ENCODE results near the gene GTF2I. TPM values are rescaled to one million over a fixed set of nuclear protein-coding genes. Genes with fewer than 3 reads are reported as not detected.
A peak's percentile ranks its signal among the peaks of the same experiment; 100 is the strongest.

Gene GTF2I
- polyA plus RNA-seq: 195 TPM
- long read RNA-seq, donor 1, full-length matches to known transcripts: 12 of 20 reads
- long read RNA-seq, donor 1, partial matches to known transcripts: 8 of 20 reads
- long read RNA-seq, donor 1, other reads (novel, unspliced or antisense): 0 of 20 reads
- long read RNA-seq, donor 2, full-length matches to known transcripts: 12 of 36 reads
- long read RNA-seq, donor 2, partial matches to known transcripts: 24 of 36 reads
- long read RNA-seq, donor 2, other reads (novel, unspliced or antisense): 0 of 36 reads
- long read RNA-seq, donor 3, full-length matches to known transcripts: 18 of 27 reads
- long read RNA-seq, donor 3, partial matches to known transcripts: 9 of 27 reads
- long read RNA-seq, donor 3, other reads (novel, unspliced or antisense): 0 of 27 reads
- long read RNA-seq, donor 4, partial matches to known transcripts: 8 of 10 reads
- long read RNA-seq, donor 4, other reads (novel, unspliced or antisense): 0 of 10 reads
- long read RNA-seq, donor 5, full-length matches to known transcripts: 13 of 13 reads
- long read RNA-seq, donor 5, partial matches to known transcripts: 0 of 13 reads
- long read RNA-seq, donor 5, other reads (novel, unspliced or antisense): 0 of 13 reads
- long read RNA-seq, donor 6, full-length matches to known transcripts: 10 of 15 reads
- long read RNA-seq, donor 6, partial matches to known transcripts: 5 of 15 reads
- long read RNA-seq, donor 6, other reads (novel, unspliced or antisense): 0 of 15 reads
- long read RNA-seq, donor 7, full-length matches to known transcripts: 6 of 12 reads
- long read RNA-seq, donor 7, partial matches to known transcripts: 6 of 12 reads
- long read RNA-seq, donor 7, other reads (novel, unspliced or antisense): 0 of 12 reads
- long read RNA-seq, donor 8, full-length matches to known transcripts: 22 of 94 reads
- long read RNA-seq, donor 8, partial matches to known transcripts: 72 of 94 reads
- long read RNA-seq, donor 8, other reads (novel, unspliced or antisense): 0 of 94 reads
- long read RNA-seq, donor 9, full-length matches to known transcripts: 15 of 15 reads
- long read RNA-seq, donor 9, partial matches to known transcripts: 0 of 15 reads
- long read RNA-seq, donor 9, other reads (novel, unspliced or antisense): 0 of 15 reads
- long read RNA-seq, donor 10, full-length matches to known transcripts: 20 of 32 reads
- long read RNA-seq, donor 10, partial matches to known transcripts: 12 of 32 reads
- long read RNA-seq, donor 10, other reads (novel, unspliced or antisense): 0 of 32 reads
- long read RNA-seq, donor 11, full-length matches to known transcripts: 16 of 21 reads
- long read RNA-seq, donor 11, partial matches to known transcripts: 5 of 21 reads
- long read RNA-seq, donor 11, other reads (novel, unspliced or antisense): 0 of 21 reads

DNA sequence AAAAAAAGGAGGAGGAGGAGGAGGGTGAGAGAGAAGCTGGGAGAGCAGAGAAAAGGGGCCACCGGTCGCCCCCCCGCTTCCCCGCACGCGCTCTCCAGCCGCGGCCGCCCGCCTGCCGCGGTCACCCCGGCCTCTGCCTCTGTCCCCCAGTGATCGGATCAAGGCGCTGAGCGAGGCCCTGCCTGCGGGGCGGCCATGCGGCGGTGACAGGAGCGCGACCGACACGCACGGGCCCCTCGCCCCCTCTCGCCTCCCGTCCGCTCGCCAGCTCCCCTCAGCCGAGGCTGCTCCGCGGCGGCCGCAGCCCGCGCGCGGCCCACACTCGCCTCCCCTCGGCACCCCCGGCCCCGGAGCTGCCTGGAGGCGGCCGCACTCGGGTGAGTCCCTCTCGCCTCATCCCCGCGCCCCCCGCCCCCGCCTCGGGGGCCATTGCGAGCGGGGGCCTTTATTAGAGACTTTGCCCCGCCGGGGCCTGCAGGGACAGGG lies at the start of gene GTF2I:
GTF2I (plus strand) TSS at position 27 of the 486 bp plus-strand sequence. CDS start 31,411 bp downstream, outside the sequence.
- Histone ChIP-seq H3K4me1 (ENCODE audit: control insufficient read depth, insufficient read depth, low read length) (peaks cover 38% of the 10 kb centered on the region), H3K9me3 (ENCODE audit: control insufficient read depth, low read depth, low read length) (no peaks in the 10 kb centered on the region), H3K27ac (ENCODE audit: low read length) (peak within 1 kb of the TSS; percentile 87), H3K4me3 (ENCODE audit: low read length) (peak within 1 kb of the TSS; percentile 90), H3K36me3 (ENCODE audit: control insufficient read depth, insufficient read depth, low read length) (no peaks in the 10 kb centered on the region), H3K27me3 (ENCODE audit: control insufficient read depth, insufficient read depth, low read length) (no peaks in the 10 kb centered on the region)
- DNase-seq: no peak
- no CpG with 5 or more reads among the region's 56 CpGs for WGBS (ENCODE audit: insufficient coverage, low lambda C conversion rate)

DNA sequence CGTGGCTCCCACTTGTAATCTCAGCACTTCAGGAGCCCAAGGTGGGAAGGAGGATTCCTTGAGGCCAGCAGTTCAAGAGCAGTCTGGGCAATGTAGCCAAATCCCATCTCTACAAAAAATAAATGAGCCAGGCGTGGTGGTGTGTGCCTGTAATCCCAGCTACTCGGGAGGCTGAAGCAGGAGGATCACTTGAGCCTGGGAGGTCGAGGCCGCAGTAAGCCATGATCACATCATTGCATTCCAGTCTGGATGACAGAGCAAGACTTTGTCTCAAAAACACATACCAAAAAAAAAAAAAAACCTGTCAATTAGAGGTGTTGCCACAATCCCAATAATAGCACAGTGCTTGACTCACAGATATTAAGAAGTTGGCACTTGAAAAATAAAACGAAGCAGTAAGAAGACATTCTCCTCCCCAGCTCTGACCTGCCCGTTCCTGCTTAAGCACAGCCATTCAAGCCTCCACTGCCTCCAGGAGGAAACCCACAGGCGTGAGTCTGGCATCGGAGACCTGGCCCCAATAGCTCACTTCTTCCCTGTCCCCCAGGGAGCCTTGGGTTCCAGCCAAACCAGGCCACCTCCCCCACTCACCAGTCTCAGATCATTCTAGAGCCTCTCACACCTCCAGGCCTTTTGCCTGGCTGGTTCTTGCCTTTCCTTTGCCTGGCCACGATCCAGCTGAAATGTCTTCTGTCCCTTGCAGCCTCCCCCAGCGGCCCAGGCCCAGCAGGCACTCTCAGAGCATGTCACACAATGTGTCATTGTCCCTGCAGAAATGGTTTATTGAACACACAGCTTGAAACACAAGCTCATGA lies 45.3 kb upstream of the GTF2I start:
- no peaks in the 10 kb centered on the region for H3K36me3 ChIP-seq (ENCODE audit: control insufficient read depth, insufficient read depth, low read length)
- no peaks in the 10 kb centered on the region for H3K9me3 ChIP-seq (ENCODE audit: control insufficient read depth, low read depth, low read length)
- H3K27ac ChIP-seq (ENCODE audit: low read length): no peak overlapping the region
- peaks cover 5% of the 10 kb centered on the region for H3K4me1 ChIP-seq (ENCODE audit: control insufficient read depth, insufficient read depth, low read length)
- no peak overlapping the region for H3K4me3 ChIP-seq (ENCODE audit: low read length)
- no CpG with 5 or more reads among the region's 11 CpGs for WGBS (ENCODE audit: insufficient coverage, low lambda C conversion rate)
- no peak for DNase-seq
- H3K27me3 ChIP-seq (ENCODE audit: control insufficient read depth, insufficient read depth, low read length): no peaks in the 10 kb centered on the region

DNA sequence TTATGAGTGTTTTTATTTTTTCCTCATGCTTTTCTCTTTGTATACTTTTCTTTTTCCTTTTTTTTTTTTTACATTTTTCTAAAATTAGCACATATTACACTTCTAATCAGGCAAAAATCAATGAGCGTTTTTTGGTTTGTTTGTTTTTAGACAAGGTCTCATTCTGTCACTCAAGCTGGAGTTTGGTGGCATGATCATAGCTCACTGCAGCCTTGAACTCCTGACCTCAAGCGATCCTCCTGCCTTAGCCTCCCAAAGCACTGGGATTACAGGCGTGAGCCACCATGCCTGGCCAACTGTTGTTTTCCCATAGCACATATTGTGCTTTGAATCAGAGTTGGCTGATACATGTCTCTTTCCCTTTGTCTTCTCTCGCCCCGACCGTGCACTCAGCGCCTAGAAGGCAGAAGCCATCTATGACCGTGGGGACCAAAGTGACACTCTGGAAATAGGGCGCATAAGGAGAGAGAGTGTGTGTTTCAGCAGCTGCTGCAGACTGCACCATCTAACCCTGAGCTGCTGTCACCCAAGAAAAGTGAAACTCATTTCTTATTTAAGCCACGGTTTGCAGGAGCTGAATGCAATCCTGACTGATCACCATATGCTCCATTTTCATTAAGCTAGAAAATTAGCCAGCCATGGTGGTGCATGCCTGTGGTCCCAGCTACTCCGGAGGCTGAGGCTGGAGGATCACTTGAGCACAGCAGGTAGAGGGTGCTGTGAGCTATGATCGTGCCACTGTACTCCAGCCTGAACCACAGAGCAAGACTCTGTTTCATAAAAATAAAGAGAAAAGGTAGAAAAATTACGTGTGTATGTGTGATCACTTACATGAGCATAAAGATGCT lies 41.4 kb upstream of the GTF2I start:
- peaks cover 2% of the 10 kb centered on the region for H3K4me1 ChIP-seq (ENCODE audit: control insufficient read depth, insufficient read depth, low read length)
- H3K27me3 ChIP-seq (ENCODE audit: control insufficient read depth, insufficient read depth, low read length): no peaks in the 10 kb centered on the region
- no peak for DNase-seq
- no peaks in the 10 kb centered on the region for H3K9me3 ChIP-seq (ENCODE audit: control insufficient read depth, low read depth, low read length)
- H3K4me3 ChIP-seq (ENCODE audit: low read length): no peak overlapping the region
- H3K36me3 ChIP-seq (ENCODE audit: control insufficient read depth, insufficient read depth, low read length): no peaks in the 10 kb centered on the region
- 100% methylated on average over 2 of the region's 13 CpGs for WGBS (ENCODE audit: insufficient coverage, low lambda C conversion rate)
- H3K27ac ChIP-seq (ENCODE audit: low read length): no peak overlapping the region

DNA sequence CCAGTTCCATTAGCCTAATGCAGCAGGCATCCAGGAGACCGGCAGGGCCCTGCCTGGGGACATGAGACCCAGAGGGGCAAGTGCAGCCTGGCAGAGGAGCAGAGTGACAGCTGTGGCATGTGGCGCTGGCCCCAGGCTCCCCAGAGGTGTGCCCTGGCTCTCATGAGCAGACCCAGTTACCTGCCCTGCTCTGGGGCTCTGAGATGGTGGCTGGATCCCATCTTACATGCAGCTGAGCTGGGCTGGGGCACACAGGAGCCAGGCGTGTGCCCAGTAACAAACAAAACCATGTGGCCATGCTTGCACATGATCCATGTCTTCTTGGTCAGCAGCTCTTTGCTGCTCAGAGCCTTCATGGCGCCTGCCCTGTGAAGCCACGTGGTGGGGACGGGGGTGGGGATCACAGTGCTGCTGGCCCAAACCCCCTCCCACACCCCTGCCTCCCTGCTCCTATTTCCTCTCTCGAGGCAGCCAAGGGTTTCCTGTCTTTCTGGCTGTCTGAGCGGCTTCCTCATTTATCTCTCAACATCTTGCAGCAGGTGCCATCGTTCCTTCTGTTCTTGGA lies 40.3 kb upstream of the GTF2I start:
- Histone ChIP-seq H3K4me1 (ENCODE audit: control insufficient read depth, insufficient read depth, low read length) (peaks cover 2% of the 10 kb centered on the region), H3K27me3 (ENCODE audit: control insufficient read depth, insufficient read depth, low read length) (no peaks in the 10 kb centered on the region), H3K9me3 (ENCODE audit: control insufficient read depth, low read depth, low read length) (no peaks in the 10 kb centered on the region), H3K4me3 (ENCODE audit: low read length) (no peak overlapping the region), H3K36me3 (ENCODE audit: control insufficient read depth, insufficient read depth, low read length) (no peaks in the 10 kb centered on the region), H3K27ac (ENCODE audit: low read length) (no peak overlapping the region)
- DNase-seq: no peak
- WGBS (ENCODE audit: insufficient coverage, low lambda C conversion rate): no CpG with 5 or more reads among the region's 9 CpGs

DNA sequence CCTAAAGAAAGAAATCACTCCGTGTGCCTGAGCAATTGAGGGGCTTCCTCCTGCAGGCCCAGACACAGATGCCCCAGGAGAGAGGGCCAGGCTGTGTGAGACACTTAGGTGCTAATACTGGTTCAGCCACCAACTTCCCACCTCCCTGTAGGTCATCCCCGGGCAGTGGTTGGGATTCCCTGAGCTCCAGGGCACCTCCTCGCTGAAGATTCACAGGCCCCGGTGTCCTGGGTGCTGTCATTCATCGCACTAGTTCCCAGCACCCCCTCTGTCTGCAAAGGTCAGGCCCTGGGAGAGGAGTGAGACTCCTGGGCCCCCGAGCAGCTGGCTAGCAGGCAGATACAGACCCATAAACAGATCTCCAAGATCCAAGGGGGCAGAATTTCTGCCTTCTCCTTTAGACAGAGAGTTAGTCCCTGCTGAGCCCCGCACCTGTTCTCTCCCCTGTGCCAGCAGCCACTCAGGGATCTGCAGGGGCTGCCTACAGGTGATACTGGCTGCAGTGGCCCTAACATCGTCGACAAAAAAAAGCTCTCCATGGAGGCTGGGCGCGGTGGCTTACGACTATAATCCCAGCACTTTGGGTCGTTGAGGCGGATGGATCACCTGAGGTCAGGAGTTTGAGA lies 38.2 kb upstream of the GTF2I start:
- Histone ChIP-seq H3K4me3 (ENCODE audit: low read length) (no peak overlapping the region), H3K27me3 (ENCODE audit: control insufficient read depth, insufficient read depth, low read length) (no peaks in the 10 kb centered on the region), H3K36me3 (ENCODE audit: control insufficient read depth, insufficient read depth, low read length) (no peaks in the 10 kb centered on the region), H3K27ac (ENCODE audit: low read length) (no peak overlapping the region), H3K4me1 (ENCODE audit: control insufficient read depth, insufficient read depth, low read length) (no peaks in the 10 kb centered on the region), H3K9me3 (ENCODE audit: control insufficient read depth, low read depth, low read length) (no peaks in the 10 kb centered on the region)
- no peak for DNase-seq
- no CpG with 5 or more reads among the region's 14 CpGs for WGBS (ENCODE audit: insufficient coverage, low lambda C conversion rate)

DNA sequence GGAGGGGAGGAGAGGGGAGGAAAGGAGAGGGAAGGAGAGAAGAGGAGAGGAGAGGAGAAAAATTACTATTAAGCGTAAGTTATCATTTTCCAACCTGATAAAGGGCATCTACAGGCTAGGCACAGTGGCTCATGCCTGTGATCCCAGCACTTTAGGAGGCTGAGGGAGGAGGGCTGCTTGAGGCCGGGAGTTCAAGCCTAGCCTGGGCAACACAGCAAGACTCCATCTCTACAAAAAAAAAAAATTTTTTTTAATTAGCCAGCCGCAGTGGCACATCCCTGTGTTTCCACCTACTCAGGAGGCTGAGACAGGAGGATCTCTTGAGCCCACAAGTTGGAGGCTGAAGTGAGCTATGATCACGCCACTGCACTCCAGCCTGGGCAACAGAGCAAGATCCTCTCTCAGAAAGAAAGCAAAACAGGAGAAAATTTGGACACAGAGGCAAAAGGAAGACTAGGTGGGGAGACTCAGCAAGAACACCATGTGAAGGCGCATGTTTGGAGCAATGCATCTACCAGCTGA lies 35.2 kb upstream of the GTF2I start:
- Histone ChIP-seq H3K4me3 (ENCODE audit: low read length) (no peak overlapping the region), H3K27ac (ENCODE audit: low read length) (no peak overlapping the region), H3K27me3 (ENCODE audit: control insufficient read depth, insufficient read depth, low read length) (no peaks in the 10 kb centered on the region), H3K4me1 (ENCODE audit: control insufficient read depth, insufficient read depth, low read length) (no peaks in the 10 kb centered on the region), H3K9me3 (ENCODE audit: control insufficient read depth, low read depth, low read length) (no peaks in the 10 kb centered on the region), H3K36me3 (ENCODE audit: control insufficient read depth, insufficient read depth, low read length) (no peaks in the 10 kb centered on the region)
- WGBS (ENCODE audit: insufficient coverage, low lambda C conversion rate): 100% methylated on average over 1 of the region's 5 CpGs
- no peak for DNase-seq

DNA sequence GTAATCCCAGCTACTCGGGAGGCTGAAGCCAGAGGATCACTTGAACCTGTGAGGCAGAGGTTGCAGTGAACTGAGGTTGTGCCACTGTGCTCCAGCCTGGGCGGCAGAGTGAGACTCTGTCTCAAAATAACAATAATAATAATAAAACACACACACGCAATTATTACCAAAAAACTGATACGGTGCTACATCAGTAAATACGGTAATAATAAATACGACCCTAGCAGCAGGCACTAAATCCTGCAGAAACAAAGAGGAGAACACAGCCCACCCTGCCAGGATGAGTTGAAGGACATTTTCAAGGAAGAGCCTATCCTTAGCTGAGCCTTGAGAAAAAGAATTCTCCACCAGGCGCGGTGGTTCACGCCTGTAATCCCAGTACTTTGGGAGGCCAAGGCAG lies 34.4 kb upstream of the GTF2I start:
- H3K4me3 ChIP-seq (ENCODE audit: low read length): no peak overlapping the region
- peaks cover 5% of the 10 kb centered on the region for H3K4me1 ChIP-seq (ENCODE audit: control insufficient read depth, insufficient read depth, low read length)
- H3K9me3 ChIP-seq (ENCODE audit: control insufficient read depth, low read depth, low read length): no peaks in the 10 kb centered on the region
- WGBS (ENCODE audit: insufficient coverage, low lambda C conversion rate): 100% methylated on average over 1 of the region's 9 CpGs
- H3K27ac ChIP-seq (ENCODE audit: low read length): no peak overlapping the region
- no peaks in the 10 kb centered on the region for H3K27me3 ChIP-seq (ENCODE audit: control insufficient read depth, insufficient read depth, low read length)
- no peaks in the 10 kb centered on the region for H3K36me3 ChIP-seq (ENCODE audit: control insufficient read depth, insufficient read depth, low read length)
- DNase-seq: no peak

DNA sequence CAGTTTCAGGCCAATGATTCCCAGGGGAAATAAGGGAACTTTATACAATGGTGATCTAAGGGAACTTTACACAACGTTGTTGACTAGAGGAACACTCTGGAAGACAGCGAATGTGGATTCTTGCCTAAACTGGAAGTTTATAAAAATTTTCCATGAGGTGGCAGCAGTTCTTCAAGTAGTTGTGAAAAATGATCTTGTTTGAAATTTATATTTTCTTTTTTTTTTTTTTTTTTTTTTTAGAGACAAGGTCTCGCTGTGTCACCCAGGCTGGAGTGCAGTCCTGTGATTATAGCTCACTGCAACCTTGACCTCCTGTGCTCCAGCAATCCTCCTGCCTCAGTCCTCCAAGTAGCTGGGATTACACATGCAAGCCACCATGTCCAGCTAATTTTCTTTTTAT lies 32.1 kb upstream of the GTF2I start:
- Histone ChIP-seq H3K27ac (ENCODE audit: low read length) (no peak overlapping the region), H3K9me3 (ENCODE audit: control insufficient read depth, low read depth, low read length) (no peaks in the 10 kb centered on the region), H3K4me1 (ENCODE audit: control insufficient read depth, insufficient read depth, low read length) (peaks cover 7% of the 10 kb centered on the region), H3K4me3 (ENCODE audit: low read length) (no peak overlapping the region), H3K36me3 (ENCODE audit: control insufficient read depth, insufficient read depth, low read length) (no peaks in the 10 kb centered on the region), H3K27me3 (ENCODE audit: control insufficient read depth, insufficient read depth, low read length) (no peaks in the 10 kb centered on the region)
- no peak for DNase-seq
- 61% methylated on average over 2 of the region's 3 CpGs for WGBS (ENCODE audit: insufficient coverage, low lambda C conversion rate)

All from large intestine (tissue), 12 donors.